PC-9 (cell line): ENCODE results near the gene MYLK. TPM values are rescaled to one million over a fixed set of nuclear protein-coding genes. Genes with fewer than 3 reads are reported as not detected.

Source experiments
- BruUV-seq: library from RNA; stranded (reverse); fragments of 400-500 nt; replicated peaks from 2 replicates; lab custom pipeline; 2021; lab: Mats Ljungman, UMichigan
- CTCF ChIA-PET: fragments of 300-600 bp; sonication (Branson Sonifier 250); formaldehyde crosslinking; loops from one replicate; lab custom pipeline; 2022; ENCODE audit warnings: antibody characterized with exemption; lab: Charles Lee
- POLR2A ChIA-PET: fragments of 300-600 bp; sonication (Branson Sonifier 250); formaldehyde crosslinking; loops from one replicate; lab custom pipeline; 2022; ENCODE audit warnings: antibody characterized with exemption; ENCODE audit not compliant: unreplicated experiment; lab: Charles Lee
- DNase-seq, 2 experiments: peaks; one replicate each; pipeline versions ENCODE4 v3.0.0 to v3.0.0-alpha.2; 2015 to 2022; ENCODE audit warnings: mixed read lengths in 1 of 2
- H2AFZ ChIP-seq: fragments of 200-600 bp; sonication (generic); 2 replicates; pipeline ENCODE4 v1.8.1; 2017; ENCODE audit warnings: antibody characterized with exemption
- H3F3A ChIP-seq: fragments of 200-600 bp; sonication (generic); 2 replicates; pipeline ENCODE4 v1.8.1; 2017; ENCODE audit warnings: antibody characterized with exemption, mild to moderate bottlenecking, low read depth; ENCODE audit not compliant: insufficient read depth
- H3K27ac ChIP-seq: fragments of 200-600 bp; sonication (generic); 2 replicates; pipeline ENCODE4 v1.6.1; 2016; ENCODE audit warnings: mixed run types
- H3K27me3 ChIP-seq: fragments of 200-600 bp; sonication (generic); 2 replicates; pipeline ENCODE4 v1.6.1; 2016; ENCODE audit warnings: low read depth, mixed run types; ENCODE audit not compliant: insufficient read depth
- H3K36me3 ChIP-seq: fragments of 200-600 bp; sonication (generic); 2 replicates; pipeline ENCODE4 v1.6.1; 2016; ENCODE audit warnings: low read depth, mixed run types
- H3K4me1 ChIP-seq: fragments of 200-600 bp; sonication (generic); replicated peaks from 2 replicates; pipeline ENCODE4 v1.6.1; 2016; ENCODE audit warnings: mixed run types; ENCODE audit not compliant: insufficient read depth
- H3K4me2 ChIP-seq: fragments of 200-600 bp; sonication (generic); 2 replicates; pipeline ENCODE4 v1.6.1; 2017; ENCODE audit warnings: mixed run types
- H3K4me3 ChIP-seq: fragments of 200-600 bp; sonication (generic); 2 replicates; pipeline ENCODE4 v1.6.1; 2016; ENCODE audit warnings: mixed run types
- H3K79me2 ChIP-seq: fragments of 200-600 bp; sonication (generic); 2 replicates; pipeline ENCODE4 v1.6.1; 2017; ENCODE audit warnings: low read depth, mixed run types
- H3K9me2 ChIP-seq: fragments of 200-600 bp; sonication (generic); 2 replicates; pipeline ENCODE4 v1.8.1; 2017; ENCODE audit warnings: mild to moderate bottlenecking; ENCODE audit not compliant: insufficient read depth
- H3K9me3 ChIP-seq: fragments of 200-600 bp; sonication (generic); 2 replicates; pipeline ENCODE4 v1.8.1; 2016; ENCODE audit warnings: low read depth; ENCODE audit not compliant: insufficient read depth
- H4K20me1 ChIP-seq: fragments of 200-600 bp; sonication (generic); 2 replicates; pipeline ENCODE4 v1.8.1; 2017; ENCODE audit not compliant: insufficient read depth
- CTCF ChIP-seq: fragments of 200-600 bp; sonication (generic); conservative IDR thresholded peaks from 2 replicates; pipeline ENCODE4 v1.6.1; 2017; ENCODE audit warnings: mixed run types, antibody characterized with exemption, mild to moderate bottlenecking, moderate library complexity
- EZH2 ChIP-seq: fragments of 200-600 bp; sonication (generic); IDR thresholded peaks from 2 replicates; pipeline ENCODE4 v1.8.0; 2017; ENCODE audit warnings: antibody characterized with exemption, low read depth
- intact Hi-C: fragments of 100-400 bp; cut with micrococcal nuclease; formaldehyde crosslinking; loops from one replicate; pipeline ENCODE4 v1.10.0; 2022; ENCODE audit not compliant: unreplicated experiment
- total RNA-seq: library from RNA; stranded (reverse); gene quantifications from 2 replicates; pipeline ENCODE4 v1.2.3, GENCODE V29; 2021

MYLK gene
- total RNA-seq, 1 experiment from 2014 or later = 0.72 TPM

DNA sequence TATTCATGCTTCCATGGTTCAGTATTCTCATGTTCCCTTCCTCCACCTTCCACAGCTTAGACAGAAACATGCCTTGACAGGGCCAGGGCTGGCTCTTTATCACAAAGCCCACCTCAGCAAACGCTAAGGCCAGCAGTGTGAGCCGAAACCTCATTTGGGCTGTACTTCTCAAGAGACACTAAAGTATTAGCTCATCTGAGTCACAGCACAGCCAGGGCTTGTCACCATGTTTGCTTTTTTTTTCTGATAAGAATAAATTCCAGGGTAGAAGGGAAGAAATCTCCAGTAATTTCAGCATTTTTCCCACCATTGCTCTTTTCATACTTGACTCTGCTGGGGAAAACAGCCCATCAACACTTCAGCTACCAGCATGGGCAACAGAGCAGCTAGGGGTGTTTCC lies 95.4 kb downstream of the MYLK start:
- Histone ChIP-seq H3K9me2 (no peaks in the 10 kb centered on the region), H3F3A (peaks cover 22% of the 10 kb centered on the region), H3K4me2 (no peak overlapping the region), H3K9me3 (no peaks in the 10 kb centered on the region), H3K4me1 (peaks cover 24% of the 10 kb centered on the region), H4K20me1 (no peaks in the 10 kb centered on the region), H3K36me3 (no peaks in the 10 kb centered on the region), H3K27ac (no peak overlapping the region), H3K4me3 (no peak overlapping the region), H2AFZ (no peak overlapping the region), H3K27me3 (no peaks in the 10 kb centered on the region), H3K79me2 (no peaks in the 10 kb centered on the region)
- POLR2A ChIA-PET = no interaction called here
- intact Hi-C loops = no loop called here
- CTCF ChIA-PET = interaction anchor here (0.6 to 0.7 kb wide), 2 partner anchors 39 to 133 kb away, joined by 7 to 9 read pairs; no protein-coding TSS in a partner anchor
- DNase-seq = no peak
- TF ChIP-seq CTCF (no peak), EZH2 (no peak)
- no TSS peak for BruUV-seq

DNA sequence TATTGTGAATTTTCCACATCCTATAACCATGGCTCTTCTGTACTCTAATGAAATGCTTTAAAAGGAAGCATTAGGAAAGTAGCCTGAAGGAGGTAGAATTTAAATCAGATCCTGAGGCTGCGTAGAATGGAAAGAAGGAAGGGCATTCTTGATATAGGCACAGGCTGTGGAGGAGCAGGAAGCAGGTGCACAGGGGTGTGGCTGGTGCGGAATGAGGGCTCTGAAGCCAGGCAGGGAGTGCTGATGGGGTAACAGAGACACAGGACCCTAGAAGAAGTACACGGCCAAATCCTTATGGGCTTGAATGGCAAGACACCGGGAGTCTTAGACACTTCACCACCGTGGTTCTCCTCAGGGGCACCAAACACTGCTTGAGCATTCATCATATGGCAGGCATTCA lies 97.0 kb downstream of the MYLK start:
- ChIA-PET POLR2A (no interaction called here), CTCF (no interaction called here)
- Histone ChIP-seq H3K9me3 (no peaks in the 10 kb centered on the region), H3K27me3 (no peaks in the 10 kb centered on the region), H3K4me2 (no peak overlapping the region), H3F3A (peaks cover 9% of the 10 kb centered on the region), H3K9me2 (no peaks in the 10 kb centered on the region), H3K27ac (no peak overlapping the region), H4K20me1 (no peaks in the 10 kb centered on the region), H3K36me3 (no peaks in the 10 kb centered on the region), H3K4me1 (peaks cover 8% of the 10 kb centered on the region), H2AFZ (no peak overlapping the region), H3K79me2 (no peaks in the 10 kb centered on the region), H3K4me3 (no peak overlapping the region)
- intact Hi-C loops = no loop called here
- TF ChIP-seq CTCF (no peak), EZH2 (no peak)
- no TSS peak for BruUV-seq
- DNase-seq = no peak

GRCh38 chr3:123785602-123786001 lies 98.5 kb downstream of the MYLK start:
- Histone ChIP-seq H3K9me3 (no peaks in the 10 kb centered on the region), H3K4me1 (no peaks in the 10 kb centered on the region; the same call in 1 of the 2 replicates), H2AFZ (no peak overlapping the region), H3K4me3 (no peak overlapping the region), H3K79me2 (no peaks in the 10 kb centered on the region), H3K9me2 (no peaks in the 10 kb centered on the region), H3K4me2 (no peak overlapping the region), H3K36me3 (no peaks in the 10 kb centered on the region), H4K20me1 (no peaks in the 10 kb centered on the region), H3K27ac (no peak overlapping the region), H3F3A (peaks cover 5% of the 10 kb centered on the region; the same call in 1 of the 2 replicates), H3K27me3 (no peaks in the 10 kb centered on the region)
- no peak for TF ChIP-seq EZH2
- no peak for TF ChIP-seq CTCF
- intact Hi-C loops = no loop called here
- POLR2A ChIA-PET = interaction anchor here (0.8 kb wide), 1 partner anchor 17 kb away, joined by 8 read pairs; no protein-coding TSS in a partner anchor
- BruUV-seq = no TSS peak
- DNase-seq = no peak
- CTCF ChIA-PET = no interaction called here
